GM12865 (cell line): ENCODE measurements around the gene ADGRV1.

Source experiments
- DNase-seq: peaks from one replicate; pipeline ENCODE4 v3.0.0; 2010; ENCODE audit warnings: low read depth
- H3K4me3 ChIP-seq: 2 replicates; pipeline ENCODE4 v1.5.1; 2011; ENCODE audit warnings: mild to moderate bottlenecking, low read depth, low read length, control low read depth
- TF ChIP-seq, protein P1 (sequence below): IDR thresholded peaks from 2 replicates; pipeline ENCODE4 v1.5.1; 2011; ENCODE audit warnings: low read length, control low read depth, low read depth, inconsistent platforms; ENCODE audit not compliant: insufficient read depth; ENCODE audit errors: missing control alignments

The ADGRV1 gene

DNA sequence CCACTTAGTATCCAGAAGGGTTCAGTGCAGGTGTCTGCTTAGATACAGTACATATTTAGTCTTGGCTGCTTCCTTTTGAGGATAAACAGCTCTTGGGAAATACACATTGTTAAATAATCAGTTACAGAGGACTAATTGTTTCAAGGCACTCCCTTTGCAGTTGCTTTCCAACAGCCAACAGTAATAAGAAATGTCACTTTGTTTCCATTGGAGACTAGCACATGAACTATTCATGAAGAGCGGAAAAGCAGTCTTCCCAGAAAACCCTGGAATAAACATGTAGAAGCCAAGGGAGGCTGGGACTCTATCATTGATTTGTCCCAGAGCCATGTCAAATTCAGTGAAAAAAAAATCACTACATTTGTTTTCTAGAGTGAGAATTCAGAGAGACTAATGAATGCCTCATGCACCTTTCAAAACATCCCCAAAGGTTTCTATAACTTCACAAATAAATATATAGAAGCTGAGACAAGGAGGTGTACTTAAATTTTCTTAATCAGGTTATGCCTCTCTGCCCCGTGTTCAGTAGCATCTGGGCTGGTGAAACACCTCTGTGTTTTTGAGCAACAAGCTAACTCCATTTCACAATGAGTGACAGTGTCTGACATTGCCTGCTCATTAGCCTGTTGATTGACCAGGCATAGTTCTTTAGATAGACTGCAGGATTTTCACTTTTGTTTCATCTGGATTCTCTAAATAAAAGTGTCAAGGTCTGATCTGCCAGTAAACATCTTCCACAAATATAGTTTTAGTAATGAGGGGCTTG, 553.1 kb downstream of the ADGRV1 start:
- no peak overlapping the region for H3K4me3 ChIP-seq
- no peak for DNase-seq
- TF ChIP-seq, protein P1, sequence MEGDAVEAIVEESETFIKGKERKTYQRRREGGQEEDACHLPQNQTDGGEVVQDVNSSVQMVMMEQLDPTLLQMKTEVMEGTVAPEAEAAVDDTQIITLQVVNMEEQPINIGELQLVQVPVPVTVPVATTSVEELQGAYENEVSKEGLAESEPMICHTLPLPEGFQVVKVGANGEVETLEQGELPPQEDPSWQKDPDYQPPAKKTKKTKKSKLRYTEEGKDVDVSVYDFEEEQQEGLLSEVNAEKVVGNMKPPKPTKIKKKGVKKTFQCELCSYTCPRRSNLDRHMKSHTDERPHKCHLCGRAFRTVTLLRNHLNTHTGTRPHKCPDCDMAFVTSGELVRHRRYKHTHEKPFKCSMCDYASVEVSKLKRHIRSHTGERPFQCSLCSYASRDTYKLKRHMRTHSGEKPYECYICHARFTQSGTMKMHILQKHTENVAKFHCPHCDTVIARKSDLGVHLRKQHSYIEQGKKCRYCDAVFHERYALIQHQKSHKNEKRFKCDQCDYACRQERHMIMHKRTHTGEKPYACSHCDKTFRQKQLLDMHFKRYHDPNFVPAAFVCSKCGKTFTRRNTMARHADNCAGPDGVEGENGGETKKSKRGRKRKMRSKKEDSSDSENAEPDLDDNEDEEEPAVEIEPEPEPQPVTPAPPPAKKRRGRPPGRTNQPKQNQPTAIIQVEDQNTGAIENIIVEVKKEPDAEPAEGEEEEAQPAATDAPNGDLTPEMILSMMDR, result no peak

DNA sequence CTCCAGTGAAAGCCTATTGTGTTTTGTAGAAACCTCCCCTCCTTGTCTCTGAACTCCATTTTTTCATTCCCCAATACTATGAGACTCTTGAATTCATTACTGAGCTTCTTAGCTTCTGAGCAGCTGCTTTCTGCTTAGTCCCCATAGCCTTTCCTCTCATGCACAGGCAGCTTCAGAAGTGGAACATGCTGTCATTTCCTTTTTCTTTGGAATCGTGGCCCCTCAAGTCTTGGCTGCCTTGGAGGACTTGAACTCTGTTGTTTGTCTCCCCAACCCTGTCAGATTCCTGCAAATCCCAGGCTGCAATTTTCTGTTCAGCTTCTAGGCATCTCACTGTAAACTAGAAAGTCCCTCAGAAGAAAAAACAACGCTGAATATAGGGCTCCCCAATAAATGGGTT, 556.1 kb downstream of the ADGRV1 start:
- DNase-seq, result no peak
- TF ChIP-seq, protein P1, result no peak
- H3K4me3 ChIP-seq, result no peak overlapping the region

DNA sequence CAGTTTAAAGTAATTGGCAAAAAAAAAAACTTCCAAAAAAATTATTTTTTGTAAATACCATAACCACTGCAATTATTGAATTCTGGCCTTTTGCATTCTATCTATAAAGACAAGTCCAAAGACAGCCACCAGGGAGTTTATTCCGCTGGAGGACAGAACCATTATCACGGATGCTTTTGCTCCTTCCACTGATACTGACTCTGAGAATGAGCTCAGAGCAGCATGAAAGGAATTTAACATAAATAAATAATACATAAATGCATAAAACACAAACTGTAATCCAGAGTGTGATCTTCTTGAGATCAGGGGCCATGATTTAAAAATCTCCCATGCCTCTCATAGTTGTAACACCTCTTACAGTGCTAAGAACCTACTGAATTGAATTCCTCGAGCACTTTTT, 559.8 kb downstream of the ADGRV1 start:
- TF ChIP-seq, protein P1, result no peak
- no peak for DNase-seq
- H3K4me3 ChIP-seq, result no peak overlapping the region

DNA sequence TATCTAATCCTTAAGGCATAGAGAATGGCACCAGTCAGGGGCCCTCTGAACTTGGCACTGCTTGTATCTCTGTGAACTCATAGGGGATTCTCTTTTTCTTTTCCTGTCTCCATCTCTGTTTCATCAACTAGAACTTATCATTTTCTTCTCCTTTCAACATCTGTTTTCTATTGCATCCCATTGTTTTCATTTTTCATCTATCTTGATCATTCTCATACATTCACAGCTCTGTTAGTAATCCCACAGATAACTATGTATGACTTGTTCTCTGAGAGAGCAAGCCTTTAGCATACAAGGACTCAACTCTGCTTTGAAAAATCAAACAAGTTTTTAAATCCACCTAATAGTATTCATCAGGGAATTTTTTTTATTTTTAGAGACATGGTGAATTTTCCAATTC, 560.2 kb downstream of the ADGRV1 start:
- H3K4me3 ChIP-seq, result no peak overlapping the region
- no peak for DNase-seq
- TF ChIP-seq, protein P1, result no peak

DNA sequence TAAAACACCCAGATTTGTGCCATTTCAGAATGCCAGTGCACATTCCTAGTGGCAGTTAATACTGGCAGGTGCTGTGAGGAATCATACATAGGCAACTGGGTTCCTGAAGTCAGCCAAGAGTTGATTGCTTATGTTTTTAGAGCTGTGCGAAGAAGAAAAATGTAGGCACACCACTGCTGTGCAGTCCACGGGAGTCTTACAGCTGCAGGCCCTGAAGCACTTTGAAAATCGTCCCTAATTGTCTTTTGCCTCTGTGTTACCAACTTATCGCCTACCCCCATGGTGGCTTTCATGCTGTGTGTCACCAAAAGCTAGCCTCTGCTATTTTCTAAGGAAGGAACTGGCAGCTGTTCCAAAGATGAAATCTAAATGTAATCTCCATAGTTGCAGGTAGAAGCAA, 560.6 kb downstream of the ADGRV1 start:
- TF ChIP-seq, protein P1, result no peak
- DNase-seq, result no peak
- H3K4me3 ChIP-seq, result no peak overlapping the region

DNA sequence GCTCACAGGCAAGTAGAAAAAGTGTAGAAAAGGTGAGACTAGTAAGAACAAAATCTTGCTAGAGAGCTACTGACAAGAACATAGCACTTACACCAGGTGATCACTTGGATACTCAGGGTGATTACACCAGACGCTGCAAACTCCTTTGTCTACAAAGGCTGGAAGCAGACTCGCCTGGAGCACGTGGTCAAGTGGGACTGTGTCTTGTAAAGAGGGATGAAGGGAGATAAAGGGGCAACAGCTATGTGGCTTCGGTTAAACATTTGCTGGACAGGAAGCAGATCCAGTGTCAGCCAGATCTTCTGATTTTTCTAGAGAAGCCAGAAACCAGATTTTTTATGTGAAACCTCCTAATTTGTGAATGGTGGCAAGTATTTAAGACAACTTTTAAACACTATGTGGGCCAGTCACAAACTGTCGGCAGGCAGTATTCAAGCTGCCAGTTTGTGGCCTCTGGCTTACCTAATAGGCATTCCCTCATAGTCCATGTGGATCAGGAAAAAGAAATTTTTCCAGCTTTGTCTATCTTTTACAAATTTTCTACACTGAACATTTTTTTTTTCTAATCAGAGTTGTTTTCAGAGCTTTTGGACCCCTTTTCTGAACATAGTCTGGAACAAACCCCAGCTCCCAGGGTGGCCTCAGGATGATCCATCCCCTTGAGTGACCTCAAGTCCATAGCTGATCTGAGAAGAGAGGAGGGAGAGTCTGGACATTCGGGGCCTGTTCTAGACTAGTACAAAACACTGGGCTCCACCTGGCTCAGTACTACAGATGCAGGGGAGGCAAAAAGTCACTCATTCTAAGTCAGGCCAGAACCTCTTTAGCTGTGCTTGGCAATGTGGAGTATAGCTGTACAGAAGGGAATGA, 561.6 kb downstream of the ADGRV1 start:
- TF ChIP-seq, protein P1, result no peak
- DNase-seq, result no peak
- H3K4me3 ChIP-seq, result no peak overlapping the region
